GM18505 (cell line): ENCODE data around the gene SLC26A5.

Experiments
- ATAC-seq: cut with Tn5 transposase; IDR thresholded peaks from one replicate; pipeline ENCODE4 v1.9.1; 2021; ENCODE audit not compliant: unreplicated experiment
- POLR2A ChIP-seq: IDR thresholded peaks from 4 replicates; pipeline ENCODE4 v1.6.1; 2011; ENCODE audit warnings: borderline replicate concordance; ENCODE audit not compliant: insufficient read depth, insufficient read length; ENCODE audit errors: extremely low read depth

Gene SLC26A5

DNA sequence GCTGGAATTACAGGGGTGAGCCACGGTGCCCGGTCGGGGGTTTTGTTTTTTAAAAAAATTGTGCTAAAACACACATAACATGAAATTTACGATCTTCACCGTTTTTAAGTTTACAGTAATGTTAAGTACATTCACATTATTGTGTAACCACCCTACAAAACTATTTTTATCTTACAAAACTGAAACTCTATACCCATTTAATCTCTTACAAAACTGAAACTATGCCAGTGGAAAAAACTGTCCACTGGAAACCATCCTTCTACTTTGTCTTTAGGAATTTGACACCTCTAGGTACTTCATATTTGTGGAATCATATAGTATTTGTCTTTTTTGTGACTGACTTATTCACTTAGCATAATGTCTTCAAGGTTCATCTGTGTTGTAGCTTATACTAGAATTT, 99.6 kb downstream of the SLC26A5 start:
- no peak for TF ChIP-seq POLR2A
- ATAC-seq: no peak

DNA sequence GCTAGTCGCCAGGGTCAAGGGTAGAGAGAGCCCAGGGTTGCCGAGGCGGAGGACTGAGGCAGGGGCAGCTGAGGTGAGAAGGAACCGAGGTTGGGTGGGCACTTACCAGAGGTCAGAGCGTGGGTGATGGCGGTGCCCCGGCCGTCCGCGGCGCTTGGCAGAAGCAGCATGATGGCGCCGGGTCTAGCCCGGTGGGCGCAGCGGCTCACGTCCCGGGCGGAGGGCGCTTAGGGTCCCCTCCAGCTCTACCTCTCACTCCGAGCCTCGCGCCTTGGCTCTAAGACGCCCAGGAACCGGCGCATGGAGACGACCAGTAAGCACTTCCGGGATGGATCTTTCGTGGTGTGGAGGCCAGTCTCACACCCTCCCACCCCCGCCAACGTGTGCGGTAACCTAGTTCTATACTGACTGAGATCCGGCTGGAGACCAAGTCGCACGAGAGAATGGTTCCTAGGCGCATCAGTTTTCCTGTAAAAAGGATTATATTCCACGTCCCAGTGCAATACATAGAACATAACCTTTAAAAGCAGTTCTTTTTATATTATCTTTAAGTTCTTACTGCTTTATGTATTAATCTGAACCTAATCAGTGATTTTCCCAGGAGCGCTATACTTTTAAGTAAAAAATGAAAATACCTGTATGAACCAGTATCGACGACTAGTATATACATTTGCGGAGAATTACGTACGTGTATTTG, 101.4 kb downstream of the SLC26A5 start, which contains the start of gene DNAJC2:
Gene DNAJC2, minus strand, starts transcription at position 315 of the 697 bp plus-strand sequence. Its CDS starts 145 bp downstream, at position 170.
- TF ChIP-seq POLR2A: peak; percentile 85
- ATAC-seq: peak; percentile 72

DNA sequence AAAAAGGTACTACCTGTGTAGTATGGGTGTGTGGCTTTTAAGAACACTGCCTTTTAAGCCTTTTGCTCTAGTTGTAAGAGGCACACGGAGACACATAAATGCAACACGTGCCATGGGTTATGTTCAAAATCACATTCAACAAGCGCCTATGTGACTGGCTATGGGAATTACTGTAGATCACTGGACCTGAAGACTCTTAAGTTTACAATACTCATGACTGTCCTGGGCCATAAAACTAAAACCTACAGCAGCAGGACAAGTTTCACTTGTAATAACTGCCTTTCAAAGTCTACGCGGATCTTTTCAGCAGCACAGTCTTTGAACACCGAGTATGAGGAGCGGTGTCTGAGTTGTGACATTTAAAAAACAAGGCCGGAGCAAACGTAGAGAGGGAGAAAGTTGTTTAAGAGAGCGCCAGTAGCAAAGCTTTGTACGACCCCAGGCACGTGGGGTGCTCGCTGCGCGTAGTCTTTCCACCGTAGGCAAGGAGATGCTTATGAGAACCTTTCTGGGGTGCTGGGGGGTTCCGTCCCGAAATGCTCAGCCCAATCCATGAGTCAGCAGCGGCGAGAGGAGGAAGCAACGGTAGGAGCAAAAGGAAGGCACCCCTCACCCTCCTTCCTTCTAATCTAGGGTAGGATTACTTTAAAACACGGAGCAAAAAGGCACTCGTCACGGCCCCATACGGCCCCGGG, 102.1 kb downstream of the SLC26A5 start:
- ATAC-seq: peak; percentile 6
- TF ChIP-seq POLR2A: no peak

DNA sequence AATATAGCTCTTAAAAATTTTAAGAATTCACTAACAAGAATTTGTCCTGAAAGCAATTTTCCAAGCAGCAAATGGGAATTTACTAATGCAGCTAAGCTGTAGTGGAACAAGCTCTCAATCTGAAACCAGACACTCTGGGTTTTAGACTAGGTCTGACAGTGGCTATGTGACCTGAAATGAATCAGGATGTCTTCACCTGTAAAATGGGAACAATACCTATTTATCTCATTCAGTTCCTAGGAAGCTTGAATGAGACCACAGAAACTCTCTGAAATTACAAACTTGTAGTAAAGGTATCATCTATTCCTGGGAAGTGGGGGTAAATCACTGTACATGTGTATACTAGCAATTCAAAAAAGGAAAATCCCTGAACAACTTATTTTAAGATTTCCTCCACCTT, 102.7 kb downstream of the SLC26A5 start:
- ATAC-seq: no peak
- no peak for TF ChIP-seq POLR2A

DNA sequence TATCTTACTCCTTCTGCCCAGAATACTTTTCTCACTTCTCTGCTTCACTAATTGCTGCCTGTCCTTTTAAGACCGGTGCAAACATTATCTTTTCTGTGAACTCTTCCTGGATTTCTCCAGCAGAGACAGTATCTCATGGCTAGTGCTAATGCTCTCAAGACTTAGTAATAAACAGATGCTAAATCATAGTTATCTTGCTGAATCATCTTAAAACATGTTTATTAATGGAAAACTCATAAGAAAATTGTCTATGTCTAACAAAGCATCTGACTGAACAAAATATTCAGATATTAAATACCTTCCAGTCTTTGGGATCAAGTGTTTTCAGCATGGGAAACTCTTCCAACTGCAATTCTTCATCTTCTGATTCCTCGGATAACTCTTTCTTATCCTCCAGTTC, 104.5 kb downstream of the SLC26A5 start:
- no peak for ATAC-seq
- TF ChIP-seq POLR2A: no peak

DNA sequence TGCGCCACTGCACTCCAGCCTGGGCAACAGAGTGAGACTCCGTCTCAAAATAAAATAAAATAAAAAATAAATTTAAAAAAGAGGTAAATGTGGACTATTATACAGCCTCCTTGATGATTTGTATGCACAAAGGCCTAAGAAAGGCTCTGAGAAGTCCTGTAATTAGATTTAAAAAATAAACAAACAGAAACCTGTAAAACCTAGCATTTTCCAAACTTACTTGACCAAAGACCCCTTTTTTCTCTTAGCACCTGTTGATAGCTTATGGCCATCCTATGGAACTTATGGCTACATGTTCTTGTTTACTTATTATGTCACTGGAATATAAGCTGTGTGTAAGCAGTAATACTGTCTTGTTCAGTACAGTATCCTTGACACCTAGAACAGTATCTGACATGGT, 107.1 kb downstream of the SLC26A5 start:
- no peak for TF ChIP-seq POLR2A
- ATAC-seq: no peak

DNA sequence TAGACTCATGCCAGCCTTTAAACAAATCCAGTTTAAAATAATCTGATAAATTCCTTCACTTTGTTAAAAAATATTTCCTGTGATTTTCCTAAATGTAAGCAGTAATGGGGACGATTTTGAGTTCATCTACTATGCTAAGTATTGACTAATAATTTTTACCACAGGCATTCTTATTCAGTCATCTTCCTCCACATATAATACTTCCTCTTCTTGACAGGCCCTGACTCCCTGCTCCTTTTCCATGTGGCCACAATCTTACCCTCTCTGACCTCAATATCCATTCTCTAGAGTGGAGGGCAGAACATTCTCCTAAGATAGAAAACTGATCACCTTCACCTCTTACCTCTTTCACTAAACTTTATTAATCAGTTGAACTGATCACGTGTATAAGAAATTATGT, 109.2 kb downstream of the SLC26A5 start:
- TF ChIP-seq POLR2A: no peak
- no peak for ATAC-seq

DNA sequence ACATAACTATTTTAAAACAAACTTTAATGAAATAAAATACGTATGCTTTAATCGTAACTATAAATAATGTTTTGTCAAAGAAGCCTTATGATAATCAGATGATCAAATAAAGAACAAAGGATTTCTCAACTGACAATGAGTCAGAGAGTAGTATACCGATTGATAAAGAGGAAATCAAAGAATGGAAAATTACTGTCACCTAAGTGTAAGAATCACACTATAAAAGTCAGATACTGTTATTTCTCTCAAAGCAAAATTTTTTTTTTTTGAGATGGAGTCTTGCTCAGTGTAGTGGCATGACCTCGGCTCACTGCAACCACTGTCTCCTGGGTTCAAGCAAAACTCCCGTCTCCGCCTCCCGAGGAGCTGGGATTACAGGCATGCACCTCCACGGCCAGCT, 120.3 kb downstream of the SLC26A5 start:
- no peak for TF ChIP-seq POLR2A
- no peak for ATAC-seq
